ENCODE results near the gene PLA2G4C.

- TF ChIP-seq POLR2A (IDR thresholded peaks at IDR 0.05) (no peak), CTCF (IDR thresholded peaks at IDR 0.05) (no peak)
Measured at GRCh38 chr19:48148576-48148975, 38.0 kb upstream of the PLA2G4C start.
